BJ (cell line): ENCODE data around the gene NMT2. TPM values are rescaled to one million over a fixed set of nuclear protein-coding genes. Genes with fewer than 3 reads are reported as not detected.

Source experiments
- CTCF ChIA-PET: fragments of 350-600 bp; formaldehyde crosslinking; extraction: SDS; loops from one replicate; lab custom pipeline; 2021; ENCODE audit warnings: antibody characterized with exemption, inconsistent platforms; lab: Yijun Ruan, JAX
- POLR2A ChIA-PET: fragments of 300-600 bp; sonication (Branson Sonifier 250); formaldehyde crosslinking; extraction: SDS; loops from one replicate; lab custom pipeline; 2021; ENCODE audit warnings: antibody characterized with exemption; lab: Charles Lee
- DNase-seq: peaks from one replicate; pipeline ENCODE4 v3.0.0-alpha.2; 2011; ENCODE audit warnings: low read depth
- H3K27me3 ChIP-seq: 2 replicates; pipeline ENCODE4 v1.6.0; 2011; ENCODE audit warnings: low read length; ENCODE audit not compliant: control insufficient read depth, insufficient read depth
- H3K36me3 ChIP-seq: 2 replicates; pipeline ENCODE4 v1.5.1; 2011; ENCODE audit warnings: low read length; ENCODE audit not compliant: control insufficient read depth, insufficient read depth
- H3K4me3 ChIP-seq: 2 replicates; pipeline ENCODE4 v1.5.1; 2011; ENCODE audit warnings: low read depth, mild to moderate bottlenecking, control low read depth, low read length
- CTCF ChIP-seq: IDR thresholded peaks from 2 replicates; pipeline ENCODE4 v1.5.1; 2011; ENCODE audit warnings: low read depth, mild to moderate bottlenecking, control low read depth, inconsistent platforms, low read length, moderate library complexity; ENCODE audit not compliant: insufficient read depth
- polyA plus RNA-seq: library from polyadenylated mRNA; depleted of rRNA; stranded (reverse); fragments of >200 nt; gene quantifications from 2 replicates; pipeline ENCODE4 v1.2.3, GENCODE V29; 2011

Gene NMT2
- polyA plus RNA-seq, 1 experiment = 12.7 TPM

GRCh38 chr10:15083674-15084501, 84.6 kb downstream of the NMT2 start:
- H3K4me3 ChIP-seq = peak overlapping the region; percentile 45
- no peak for TF ChIP-seq CTCF
- ChIA-PET POLR2A (no interaction called here), CTCF (interaction anchor here (0.8 to 1.2 kb wide), 2 partner anchors 15 to 23 kb away, joined by 3 to 4 read pairs; no protein-coding TSS in a partner anchor)
- no peak for DNase-seq
- H3K27me3 ChIP-seq = no peaks in the 10 kb centered on the region
- no peaks in the 10 kb centered on the region for H3K36me3 ChIP-seq

GRCh38 chr10:15075421-15075820, 93.1 kb downstream of the NMT2 start:
- POLR2A ChIA-PET = no interaction called here
- CTCF ChIA-PET = no interaction called here
- TF ChIP-seq CTCF = no peak
- no peak for DNase-seq
- no peaks in the 10 kb centered on the region for H3K27me3 ChIP-seq
- H3K36me3 ChIP-seq = no peaks in the 10 kb centered on the region
- no peak overlapping the region for H3K4me3 ChIP-seq

GRCh38 chr10:15072358-15072757, 96.1 kb downstream of the NMT2 start:
- no peak for TF ChIP-seq CTCF
- CTCF ChIA-PET = no interaction called here
- no peaks in the 10 kb centered on the region for H3K27me3 ChIP-seq

GRCh38 chr10:15069230-15069629, 99.3 kb downstream of the NMT2 start:
- TF ChIP-seq CTCF = no peak
- ChIA-PET CTCF (interaction anchor here (1.0 kb wide), 1 partner anchor 15 kb away, joined by 3 read pairs; no protein-coding TSS in a partner anchor), POLR2A (no interaction called here)
- Histone ChIP-seq H3K27me3 (no peaks in the 10 kb centered on the region), H3K36me3 (no peaks in the 10 kb centered on the region), H3K4me3 (no peak overlapping the region)
- no peak for DNase-seq

More at GRCh38 chr10:15072358-15072757, 96.1 kb downstream of the NMT2 start:
- Histone ChIP-seq H3K4me3 (no peak overlapping the region), H3K36me3 (no peaks in the 10 kb centered on the region)
- POLR2A ChIA-PET = no interaction called here
- DNase-seq = no peak

- TF ChIP-seq CTCF = no peak
- no peaks in the 10 kb centered on the region for H3K27me3 ChIP-seq
- POLR2A ChIA-PET = no interaction called here
- CTCF ChIA-PET = interaction anchor here (1.0 kb wide), 1 partner anchor 15 kb away, joined by 3 read pairs; no protein-coding TSS in a partner anchor
- DNase-seq = no peak
- no peaks in the 10 kb centered on the region for H3K36me3 ChIP-seq
- H3K4me3 ChIP-seq = no peak overlapping the region
Observed at GRCh38 chr10:15068802-15069201, 99.7 kb downstream of the NMT2 start.
